NB4 (cell line): ENCODE data around the gene KIF1B.

Source experiments
- DNase-seq: peaks from one replicate; pipeline ENCODE4 v3.0.0; 2010; ENCODE audit warnings: low read depth
- H3K4me3 ChIP-seq: one replicate; pipeline ENCODE4 v1.5.1; 2011; ENCODE audit warnings: mild to moderate bottlenecking, low read depth, low read length, moderate library complexity
- MYC ChIP-seq: IDR thresholded peaks from 2 replicates; pipeline ENCODE4 v1.6.1; 2011; ENCODE audit warnings: low read depth, low read length
- POLR2A ChIP-seq: IDR thresholded peaks from 2 replicates; pipeline ENCODE4 v1.6.1; 2011; ENCODE audit warnings: mild to moderate bottlenecking; ENCODE audit not compliant: insufficient read length; ENCODE audit errors: extremely low read depth
- TF ChIP-seq, protein P1 (sequence below): IDR thresholded peaks from one replicate; pipeline ENCODE4 v1.5.1; 2012; ENCODE audit warnings: low read depth, low read length
- TF ChIP-seq, protein P2 (sequence below): IDR thresholded peaks from 2 replicates; pipeline ENCODE4 v1.6.1; 2011; ENCODE audit warnings: low read depth, low read length

The KIF1B gene

DNA sequence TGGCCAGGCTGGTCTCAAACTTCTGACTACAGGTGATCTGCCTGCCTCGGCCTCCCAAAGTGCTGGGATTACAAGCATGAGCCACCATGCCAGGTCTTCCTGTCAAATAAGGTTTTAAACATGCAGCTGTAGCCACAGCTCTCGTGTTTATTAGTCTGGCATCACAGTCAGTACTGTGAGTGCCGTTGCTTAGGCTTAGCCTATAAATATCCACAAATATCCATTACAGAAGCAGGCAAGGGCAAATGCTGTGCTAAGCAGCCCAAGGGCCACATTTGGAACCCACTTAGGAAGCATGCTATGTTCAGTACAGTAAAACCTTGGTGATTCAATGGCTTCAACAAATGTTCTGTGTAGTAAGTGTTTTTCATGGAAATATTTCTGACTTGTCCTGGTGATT lies 75.9 kb downstream of the KIF1B start:
- no peak for TF ChIP-seq POLR2A
- TF ChIP-seq, protein P1, sequence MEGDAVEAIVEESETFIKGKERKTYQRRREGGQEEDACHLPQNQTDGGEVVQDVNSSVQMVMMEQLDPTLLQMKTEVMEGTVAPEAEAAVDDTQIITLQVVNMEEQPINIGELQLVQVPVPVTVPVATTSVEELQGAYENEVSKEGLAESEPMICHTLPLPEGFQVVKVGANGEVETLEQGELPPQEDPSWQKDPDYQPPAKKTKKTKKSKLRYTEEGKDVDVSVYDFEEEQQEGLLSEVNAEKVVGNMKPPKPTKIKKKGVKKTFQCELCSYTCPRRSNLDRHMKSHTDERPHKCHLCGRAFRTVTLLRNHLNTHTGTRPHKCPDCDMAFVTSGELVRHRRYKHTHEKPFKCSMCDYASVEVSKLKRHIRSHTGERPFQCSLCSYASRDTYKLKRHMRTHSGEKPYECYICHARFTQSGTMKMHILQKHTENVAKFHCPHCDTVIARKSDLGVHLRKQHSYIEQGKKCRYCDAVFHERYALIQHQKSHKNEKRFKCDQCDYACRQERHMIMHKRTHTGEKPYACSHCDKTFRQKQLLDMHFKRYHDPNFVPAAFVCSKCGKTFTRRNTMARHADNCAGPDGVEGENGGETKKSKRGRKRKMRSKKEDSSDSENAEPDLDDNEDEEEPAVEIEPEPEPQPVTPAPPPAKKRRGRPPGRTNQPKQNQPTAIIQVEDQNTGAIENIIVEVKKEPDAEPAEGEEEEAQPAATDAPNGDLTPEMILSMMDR: no peak
- H3K4me3 ChIP-seq: no peak overlapping the region
- DNase-seq: no peak

DNA sequence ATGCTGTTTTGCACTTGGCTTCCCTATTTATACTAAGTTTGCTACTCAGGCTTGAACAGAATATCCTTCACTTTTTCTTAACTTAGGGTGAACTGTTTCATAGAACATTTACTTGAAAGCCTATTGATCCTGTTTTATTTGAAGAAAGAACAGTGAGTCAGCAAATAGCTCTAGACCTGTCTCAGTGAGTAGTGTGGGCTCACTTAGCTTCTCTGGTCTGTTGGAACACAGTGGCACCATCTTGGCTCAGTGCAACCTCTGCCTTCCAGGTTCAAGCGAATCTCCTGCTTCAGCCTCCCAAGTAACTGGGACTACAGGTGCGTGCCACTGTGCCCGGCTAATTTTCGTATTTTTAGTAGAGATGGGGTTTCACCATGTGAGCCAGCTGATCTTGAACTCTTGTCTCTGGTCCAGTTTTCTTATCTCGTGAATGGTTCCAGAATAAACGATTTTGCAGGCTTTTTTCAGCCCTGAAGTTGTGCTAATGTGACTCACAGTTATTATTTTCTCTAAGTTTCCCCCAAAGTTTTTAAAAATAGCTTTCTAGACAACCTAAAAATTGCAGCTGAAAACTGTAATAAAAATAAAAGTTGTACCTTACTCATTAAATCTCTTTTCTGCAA lies 76.8 kb downstream of the KIF1B start:
- no peak for DNase-seq
- TF ChIP-seq, protein P2, sequence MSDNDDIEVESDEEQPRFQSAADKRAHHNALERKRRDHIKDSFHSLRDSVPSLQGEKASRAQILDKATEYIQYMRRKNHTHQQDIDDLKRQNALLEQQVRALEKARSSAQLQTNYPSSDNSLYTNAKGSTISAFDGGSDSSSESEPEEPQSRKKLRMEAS: no peak
- TF ChIP-seq, protein P1: no peak
- TF ChIP-seq MYC (no peak), POLR2A (no peak)
- no peak overlapping the region for H3K4me3 ChIP-seq

DNA sequence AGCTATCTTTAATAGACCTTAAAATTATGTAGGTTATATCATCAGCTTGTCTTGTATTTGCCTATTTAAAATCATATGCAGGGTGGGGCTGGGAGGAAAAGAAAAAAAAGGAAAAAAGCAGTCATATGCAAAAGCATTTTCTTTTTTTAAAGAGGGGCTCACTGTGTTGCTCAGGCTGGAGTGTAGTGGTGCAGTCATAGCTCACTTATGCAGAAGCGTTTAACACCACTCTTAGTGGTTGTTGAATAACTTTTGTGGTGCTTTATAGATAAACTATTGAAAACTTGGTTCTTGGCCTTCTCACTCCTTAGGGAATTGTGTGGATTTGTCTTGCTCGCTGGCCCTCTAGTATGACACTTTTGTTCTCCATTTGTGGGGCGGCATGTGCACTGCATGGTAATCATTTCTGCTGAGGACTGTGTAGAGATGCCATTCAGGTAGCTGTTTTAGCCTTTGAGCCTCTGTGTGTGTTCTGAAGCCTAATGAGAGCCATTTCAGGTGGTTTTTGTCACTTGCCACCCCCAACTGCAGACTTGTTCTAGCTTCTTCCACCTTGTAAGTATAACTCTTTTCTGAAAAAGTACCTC lies 77.8 kb downstream of the KIF1B start:
- H3K4me3 ChIP-seq: no peak overlapping the region
- no peak for DNase-seq
- TF ChIP-seq POLR2A (no peak), MYC (no peak)
- TF ChIP-seq, protein P1: no peak
- TF ChIP-seq, protein P2: no peak

DNA sequence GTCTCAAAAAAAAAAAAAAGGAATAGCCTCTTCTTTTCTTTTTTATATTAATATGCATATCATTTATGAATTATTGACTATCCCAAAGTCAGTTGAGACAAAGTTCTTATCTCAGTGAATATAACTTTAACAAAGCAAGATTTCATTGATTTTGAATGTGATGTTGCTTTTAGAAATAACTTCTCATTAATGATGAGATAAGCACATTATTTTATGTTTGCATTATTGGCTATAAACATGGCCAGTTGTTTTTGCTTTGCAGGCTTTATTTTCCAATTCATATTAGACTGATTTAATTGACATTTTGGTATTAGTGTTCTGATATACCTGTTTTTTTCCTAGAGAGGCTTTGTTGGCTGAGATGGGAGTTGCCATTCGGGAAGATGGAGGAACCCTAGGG lies 81.3 kb downstream of the KIF1B start:
- TF ChIP-seq, protein P1: no peak
- no peak for TF ChIP-seq POLR2A
- no peak for TF ChIP-seq MYC
- TF ChIP-seq, protein P2: no peak
- no peak overlapping the region for H3K4me3 ChIP-seq
- no peak for DNase-seq

DNA sequence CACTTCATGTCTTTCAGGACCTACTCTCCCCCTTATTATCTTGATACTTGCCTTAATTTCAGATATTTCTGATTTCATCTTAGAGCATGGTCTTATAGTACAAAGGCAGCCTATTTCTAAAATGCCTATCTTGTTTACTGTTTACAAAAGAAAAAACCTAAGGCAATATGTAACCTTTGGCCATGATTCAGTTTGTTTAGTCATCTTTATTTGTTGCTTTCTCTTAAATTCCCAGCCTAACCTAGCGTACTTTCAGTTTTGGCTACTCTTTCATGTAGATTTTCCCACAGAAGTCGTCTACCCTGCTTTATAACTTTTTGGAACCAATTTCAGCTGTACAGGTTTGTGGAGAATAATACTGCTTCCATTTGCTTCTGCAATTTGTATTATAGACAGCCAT lies 81.8 kb downstream of the KIF1B start:
- TF ChIP-seq, protein P2: no peak
- no peak for TF ChIP-seq POLR2A
- TF ChIP-seq MYC: no peak
- TF ChIP-seq, protein P1: no peak
- DNase-seq: no peak

More for the DNA sequence above, 81.8 kb downstream of the KIF1B start:
- H3K4me3 ChIP-seq: no peak overlapping the region
